MCF 10A (cell line): ENCODE measurements around the gene TMEM220. TPM values are rescaled to one million over a fixed set of nuclear protein-coding genes. Genes with fewer than 3 reads are reported as not detected.

ENCODE experiments used
- BruUV-seq: library from RNA; stranded (reverse); fragments of 400-500 nt; replicated peaks from 2 replicates; lab custom pipeline; 2021; lab: Mats Ljungman, UMichigan
- CTCF ChIA-PET: fragments of 300-600 bp; sonication (Branson Sonifier 250); formaldehyde crosslinking; extraction: SDS; loops from one replicate; lab custom pipeline; 2021; ENCODE audit warnings: antibody characterized with exemption, inconsistent platforms; lab: Yijun Ruan, JAX
- POLR2A ChIA-PET: fragments of 300-600, 350-650 bp; sonication (Branson Sonifier 250); formaldehyde crosslinking; extraction: SDS; loops from one replicate; lab custom pipeline; 2020; ENCODE audit warnings: antibody characterized with exemption, inconsistent platforms; lab: Yijun Ruan, JAX
- DNase-seq: peaks from one replicate; pipeline ENCODE4 v3.0.0-alpha.2; 2018; ENCODE audit not compliant: unreplicated experiment
- H3K27ac Mint-ChIP-seq: one replicate; pipeline ENCODE4 v1.8.0; 2022; ENCODE audit warnings: mild to moderate bottlenecking, low read depth, mixed read lengths; ENCODE audit not compliant: unreplicated experiment
- H3K27me3 Mint-ChIP-seq: one replicate; pipeline ENCODE4 v1.8.0; 2022; ENCODE audit warnings: mixed read lengths; ENCODE audit not compliant: insufficient read depth, unreplicated experiment
- H3K36me3 Mint-ChIP-seq: one replicate; pipeline ENCODE4 v1.8.0; 2022; ENCODE audit warnings: mild to moderate bottlenecking, moderate library complexity, mixed read lengths; ENCODE audit not compliant: insufficient read depth, unreplicated experiment
- H3K4me1 Mint-ChIP-seq: one replicate; pipeline ENCODE4 v1.8.0; 2022; ENCODE audit warnings: mixed read lengths; ENCODE audit not compliant: insufficient read depth, unreplicated experiment
- H3K4me3 Mint-ChIP-seq: one replicate; pipeline ENCODE4 v1.8.0; 2022; ENCODE audit warnings: mild to moderate bottlenecking, moderate library complexity, mixed read lengths; ENCODE audit not compliant: unreplicated experiment
- H3K9me3 Mint-ChIP-seq: one replicate; pipeline ENCODE4 v1.8.0; 2022; ENCODE audit warnings: mixed read lengths; ENCODE audit not compliant: unreplicated experiment
- CTCF ChIP-seq: fragments of 200-600 bp; IDR thresholded peaks from one replicate; pipeline ENCODE4 v1.8.0; 2022; ENCODE audit warnings: antibody characterized with exemption, mild to moderate bottlenecking; ENCODE audit not compliant: unreplicated experiment
- intact Hi-C: fragments of 100-400 bp; cut with micrococcal nuclease; formaldehyde crosslinking; loops from 2 replicates; pipeline ENCODE4 v1.14.1; 2022
- total RNA-seq: library from RNA; stranded (reverse); gene quantifications from 2 replicates; pipeline ENCODE4 v1.2.3, GENCODE V29; 2022

TMEM220 gene
- total RNA-seq, 1 experiment from 2014 or later = 1.1 TPM

GRCh38 chr17:10758062-10758461, 28.2 kb upstream of the TMEM220 start:
- Mint-ChIP-seq H3K4me1 (peaks cover 14% of the 10 kb centered on the region), H3K36me3 (no peaks in the 10 kb centered on the region), H3K27ac (no peak overlapping the region), H3K27me3 (peaks cover 20% of the 10 kb centered on the region), H3K4me3 (no peak overlapping the region), H3K9me3 (no peaks in the 10 kb centered on the region)
- CTCF ChIA-PET = interaction anchor here (0.7 to 2.0 kb wide), 2 partner anchors 14 to 20 kb away, joined by 3 to 7 read pairs; no protein-coding TSS in a partner anchor
- DNase-seq = no peak
- POLR2A ChIA-PET = no interaction called here
- BruUV-seq = no TSS peak
- intact Hi-C loops = no loop called here
- no peak for TF ChIP-seq CTCF

- no peak for TF ChIP-seq CTCF
- no TSS peak for BruUV-seq
- H3K4me1 Mint-ChIP-seq = peaks cover 14% of the 10 kb centered on the region
- H3K9me3 Mint-ChIP-seq = no peaks in the 10 kb centered on the region
- H3K27ac Mint-ChIP-seq = no peak overlapping the region
- POLR2A ChIA-PET = no interaction called here
- DNase-seq = no peak
- no peaks in the 10 kb centered on the region for H3K36me3 Mint-ChIP-seq
- peaks cover 20% of the 10 kb centered on the region for H3K27me3 Mint-ChIP-seq
- intact Hi-C loops = no loop called here
- CTCF ChIA-PET = interaction anchor here (0.6 to 2.0 kb wide), 3 partner anchors 15 to 801 kb away, joined by 3 to 7 read pairs (median 3); no protein-coding TSS in a partner anchor
- no peak overlapping the region for H3K4me3 Mint-ChIP-seq
Measured at GRCh38 chr17:10757647-10758046, 27.8 kb upstream of the TMEM220 start.

GRCh38 chr17:10757067-10757466, 27.2 kb upstream of the TMEM220 start:
- DNase-seq = no peak
- POLR2A ChIA-PET = no interaction called here
- no peak overlapping the region for H3K4me3 Mint-ChIP-seq

DNA sequence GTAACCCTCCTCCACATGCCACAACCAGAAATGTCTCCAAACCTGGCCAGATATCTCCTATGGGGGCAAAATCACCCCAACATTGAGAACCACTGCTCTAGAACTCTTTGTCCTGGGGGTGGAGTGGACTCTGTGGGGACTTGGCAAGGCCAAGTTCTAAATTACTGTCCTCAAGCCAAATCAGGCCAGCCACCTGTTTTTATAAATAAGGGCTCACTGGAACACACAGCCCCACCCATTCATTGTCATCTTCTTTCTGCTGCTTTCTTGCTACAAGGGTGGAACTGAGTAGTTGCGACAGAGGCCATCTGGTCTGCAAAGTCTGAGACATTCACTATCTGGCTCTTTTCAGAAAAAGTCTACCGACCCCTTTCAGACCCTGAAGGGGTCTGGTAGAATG, 26.8 kb upstream of the TMEM220 start:
- no peak for TF ChIP-seq CTCF
- Mint-ChIP-seq H3K4me3 (no peak overlapping the region), H3K36me3 (no peaks in the 10 kb centered on the region), H3K4me1 (peaks cover 14% of the 10 kb centered on the region), H3K9me3 (no peaks in the 10 kb centered on the region), H3K27me3 (peaks cover 20% of the 10 kb centered on the region), H3K27ac (no peak overlapping the region)
- ChIA-PET POLR2A (no interaction called here), CTCF (interaction anchor here (0.7 to 0.8 kb wide), 3 partner anchors 20 to 1282 kb away, joined by 3 read pairs; no protein-coding TSS in a partner anchor)
- DNase-seq = no peak
- intact Hi-C loops = no loop called here
- no TSS peak for BruUV-seq

More at GRCh38 chr17:10757067-10757466, 27.2 kb upstream of the TMEM220 start:
- Mint-ChIP-seq H3K36me3 (no peaks in the 10 kb centered on the region), H3K9me3 (no peaks in the 10 kb centered on the region), H3K27ac (no peak overlapping the region), H3K27me3 (peaks cover 20% of the 10 kb centered on the region), H3K4me1 (peaks cover 14% of the 10 kb centered on the region)
- CTCF ChIA-PET = interaction anchor here (0.6 to 2.0 kb wide), 5 partner anchors 15 to 1282 kb away, joined by 3 to 7 read pairs (median 3); no protein-coding TSS in a partner anchor
- intact Hi-C loops = no loop called here
- no peak for TF ChIP-seq CTCF
- no TSS peak for BruUV-seq
